DMS153 treated with DMSO at 0.1 percent for 48 hours (cell line): ENCODE measurements around the gene UFD1.

Experiments
- DNase-seq: peaks from one replicate; lab custom pipeline; 2025; ENCODE audit not compliant: unreplicated experiment; lab: John Stamatoyannopoulos, UW

The UFD1 gene

GRCh38 chr22:19516378-19517170 lies 37.6 kb upstream of the UFD1 start:
- no peak for DNase-seq

GRCh38 chr22:19515654-19516377 lies 36.8 kb upstream of the UFD1 start:
- DNase-seq, result no peak

DNA sequence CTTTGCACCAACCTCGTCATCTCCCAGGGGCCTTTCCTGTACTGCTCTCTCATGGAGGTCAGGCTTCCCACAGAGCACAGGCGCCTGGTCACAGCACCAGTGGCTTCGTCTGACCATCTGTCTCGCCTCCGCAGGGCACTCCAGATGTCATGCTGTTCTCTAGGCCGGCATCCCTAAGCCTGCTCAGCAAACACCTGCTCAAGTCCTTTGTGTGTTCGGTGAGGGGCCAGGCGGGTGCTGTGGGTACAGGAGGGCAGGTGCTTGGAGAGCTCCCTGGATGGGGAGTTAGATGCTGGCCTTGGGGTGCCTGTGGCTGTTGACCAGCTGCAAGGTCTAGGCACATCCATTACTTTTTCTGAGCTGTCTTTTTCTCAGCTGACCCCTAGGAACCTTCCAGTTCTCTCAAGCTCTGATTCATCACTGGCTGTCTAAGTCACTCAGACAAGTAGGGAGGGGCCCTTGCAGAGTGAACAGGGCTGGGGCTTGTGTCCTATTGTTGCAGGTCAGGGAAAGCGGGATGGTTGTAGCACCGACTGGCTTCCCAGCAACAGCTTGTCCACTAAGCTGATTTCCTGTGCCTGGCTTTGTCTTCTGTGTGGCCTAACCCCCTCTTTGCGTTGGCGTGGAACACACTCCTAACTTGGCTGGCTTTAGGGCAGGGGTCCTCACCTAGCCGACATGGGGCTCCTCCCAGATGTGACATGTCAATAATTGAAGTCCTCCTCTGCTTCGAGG lies 36.0 kb upstream of the UFD1 start:
- DNase-seq, result peak; percentile 25

DNA sequence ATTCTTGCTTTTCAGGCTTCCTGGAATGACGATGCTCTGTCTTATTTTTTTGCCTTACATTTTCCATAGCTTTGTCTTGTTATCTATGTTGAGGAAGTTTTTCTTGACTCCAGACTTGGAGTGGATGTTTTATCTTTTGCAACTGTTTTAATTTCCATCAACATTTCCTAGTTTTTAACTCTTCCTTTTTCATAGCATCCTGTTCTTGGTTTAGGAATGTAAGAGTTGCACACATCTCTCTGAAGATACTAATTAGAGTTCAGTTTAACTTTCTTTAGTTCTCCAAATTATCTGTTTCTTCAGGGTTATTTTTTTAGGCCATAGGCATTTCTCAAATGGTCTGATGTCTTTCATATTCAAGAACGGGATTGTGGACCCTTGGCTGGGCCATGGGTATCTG lies 34.8 kb upstream of the UFD1 start:
- no peak for DNase-seq

DNA sequence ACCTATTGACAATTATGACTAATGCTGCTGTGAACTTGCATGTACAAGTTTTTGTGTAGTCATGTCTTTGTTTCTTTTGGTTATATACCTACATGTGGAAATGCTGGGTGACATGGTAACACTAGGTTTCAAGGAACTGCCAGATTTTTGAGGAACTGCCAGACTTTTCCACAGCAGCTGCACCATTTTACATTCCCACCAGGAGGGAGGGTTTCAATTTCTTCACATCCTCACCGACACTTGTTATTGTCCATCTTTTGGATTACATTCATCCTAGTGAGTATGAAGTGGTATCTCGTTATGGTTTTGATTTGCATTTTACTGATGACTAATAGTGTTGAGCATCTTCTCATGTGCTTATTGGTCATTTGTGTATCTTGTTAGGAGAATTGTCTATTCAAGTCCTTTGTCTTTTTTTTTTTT lies 31.9 kb upstream of the UFD1 start:
- no peak for DNase-seq

- no peak for DNase-seq
Measured at GRCh38 chr22:19509923-19510322, 30.9 kb upstream of the UFD1 start.

GRCh38 chr22:19509191-19509590 lies 30.2 kb upstream of the UFD1 start:
- DNase-seq, result no peak

DNA sequence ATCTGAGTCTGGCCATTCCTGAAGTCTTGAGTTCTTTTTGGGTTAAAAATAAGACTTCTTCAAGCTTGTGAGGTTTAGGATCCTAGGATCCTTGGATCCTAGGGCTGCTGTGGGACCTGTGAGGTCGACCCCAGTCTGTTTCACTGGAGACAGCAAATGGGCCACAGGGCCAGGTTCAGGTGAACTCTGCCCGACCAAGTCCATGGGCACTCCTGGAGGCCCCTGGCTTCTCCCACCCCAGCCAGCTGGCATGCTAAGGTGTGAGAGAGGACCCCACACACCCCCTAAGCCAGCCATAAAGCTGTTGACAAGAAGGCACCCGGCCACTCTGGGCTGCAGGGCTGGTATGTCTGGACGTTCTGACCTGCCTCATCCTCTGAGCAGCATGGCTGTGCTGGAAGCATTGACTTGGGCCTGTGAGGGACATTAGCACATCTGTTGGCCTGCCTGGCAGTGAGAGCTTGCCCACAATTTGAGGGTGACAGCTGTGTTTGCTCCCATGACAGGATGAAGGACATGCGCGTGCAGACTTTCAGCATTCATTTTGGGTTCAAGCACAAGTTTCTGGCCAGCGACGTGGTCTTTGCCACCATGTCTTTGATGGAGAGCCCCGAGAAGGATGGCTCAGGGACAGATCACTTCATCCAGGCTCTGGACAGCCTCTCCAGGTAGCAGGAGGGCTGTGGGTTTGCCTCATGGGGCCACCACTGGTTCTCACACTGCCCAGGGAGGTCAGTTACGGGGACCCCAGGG lies 29.2 kb upstream of the UFD1 start:
- no peak for DNase-seq

- no peak for DNase-seq
Measured at GRCh38 chr22:19507534-19507861, 28.5 kb upstream of the UFD1 start.

GRCh38 chr22:19506212-19506611 lies 27.2 kb upstream of the UFD1 start:
- no peak for DNase-seq

GRCh38 chr22:19505735-19506126 lies 26.7 kb upstream of the UFD1 start:
- no peak for DNase-seq

- DNase-seq, result no peak
Measured at GRCh38 chr22:19504900-19505734, 26.1 kb upstream of the UFD1 start.

DNA sequence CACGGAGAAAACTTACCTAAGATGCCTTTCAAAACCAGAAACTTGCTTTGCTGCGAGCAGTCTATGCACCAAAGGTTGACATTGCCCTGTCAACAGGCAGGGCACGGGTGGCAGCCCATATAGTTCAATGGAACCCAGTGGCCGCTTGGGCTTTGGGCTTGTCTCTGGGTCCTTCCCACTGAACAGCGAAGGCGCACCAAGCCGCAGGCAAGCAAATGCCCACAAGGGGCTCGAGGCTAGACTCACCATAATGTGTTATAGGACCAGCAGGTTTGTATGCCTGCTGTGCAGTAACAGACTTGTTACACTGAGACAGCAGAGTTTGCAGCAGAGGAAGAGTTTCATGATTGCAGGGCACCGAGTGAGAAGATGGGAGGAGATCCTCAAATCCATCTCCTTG lies 24.9 kb upstream of the UFD1 start:
- DNase-seq, result no peak

GRCh38 chr22:19503367-19503766 lies 24.4 kb upstream of the UFD1 start:
- no peak for DNase-seq

DNA sequence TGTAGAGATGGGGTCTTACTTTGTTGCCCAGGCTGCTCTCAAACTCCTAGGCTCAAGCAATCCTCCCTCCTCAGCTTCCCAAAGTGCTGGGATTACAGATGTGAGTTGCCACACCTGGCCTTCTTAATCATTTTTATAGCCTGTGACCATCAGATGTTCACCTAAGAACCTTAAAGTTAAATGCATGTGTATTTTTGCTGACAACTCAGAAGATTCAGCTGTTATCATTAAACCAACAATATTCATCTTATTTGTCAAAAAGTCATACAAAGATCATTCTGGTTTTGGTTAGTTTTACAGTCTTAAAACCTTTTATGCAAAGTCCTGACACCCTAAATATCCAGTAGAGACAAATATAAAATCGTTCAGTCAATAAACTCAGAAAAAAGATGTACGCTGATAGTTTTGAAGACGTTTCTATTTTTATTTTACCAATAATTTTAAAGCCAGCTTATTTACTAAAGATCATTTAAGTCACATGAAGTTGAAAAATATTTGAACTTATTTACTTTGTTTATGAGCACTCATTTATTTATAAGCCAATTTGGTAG lies 23.0 kb upstream of the UFD1 start:
- DNase-seq, result no peak

- DNase-seq, result no peak
Measured at GRCh38 chr22:19499880-19500242, 20.9 kb upstream of the UFD1 start.

DNA sequence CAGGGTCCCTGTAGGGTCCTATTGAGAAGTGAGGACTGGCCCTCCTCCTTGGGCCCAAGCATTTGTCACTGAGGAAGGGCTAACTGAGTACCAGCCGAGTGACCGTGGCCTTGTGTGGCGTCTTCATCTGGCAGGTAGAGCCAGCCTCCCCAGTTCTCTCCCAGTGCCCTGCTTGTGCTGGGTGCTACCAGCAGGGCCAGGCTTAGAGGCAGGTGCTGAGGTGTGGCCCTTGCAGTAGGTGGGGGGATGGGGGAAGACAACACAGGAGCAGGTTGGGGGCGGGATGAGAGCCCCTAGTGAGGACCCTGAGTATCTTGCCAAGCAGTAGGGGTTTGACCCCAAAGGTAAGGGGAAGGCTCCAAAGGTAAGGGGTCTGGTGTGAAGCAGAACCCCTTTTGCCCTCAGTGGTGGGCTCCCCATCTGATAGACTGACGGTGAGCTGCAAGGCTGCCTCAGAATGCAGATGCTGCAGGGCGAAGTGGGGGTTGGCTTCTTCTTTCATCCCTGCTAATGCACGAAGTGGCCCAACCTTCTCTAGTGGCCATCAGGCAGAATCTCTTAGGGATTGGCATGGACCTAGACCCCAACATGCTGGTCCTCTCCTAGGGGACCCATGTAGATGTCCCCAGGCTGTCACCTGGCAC lies 20.4 kb upstream of the UFD1 start:
- no peak for DNase-seq

- DNase-seq, result no peak
Measured at GRCh38 chr22:19498866-19499190, 19.8 kb upstream of the UFD1 start.

DNA sequence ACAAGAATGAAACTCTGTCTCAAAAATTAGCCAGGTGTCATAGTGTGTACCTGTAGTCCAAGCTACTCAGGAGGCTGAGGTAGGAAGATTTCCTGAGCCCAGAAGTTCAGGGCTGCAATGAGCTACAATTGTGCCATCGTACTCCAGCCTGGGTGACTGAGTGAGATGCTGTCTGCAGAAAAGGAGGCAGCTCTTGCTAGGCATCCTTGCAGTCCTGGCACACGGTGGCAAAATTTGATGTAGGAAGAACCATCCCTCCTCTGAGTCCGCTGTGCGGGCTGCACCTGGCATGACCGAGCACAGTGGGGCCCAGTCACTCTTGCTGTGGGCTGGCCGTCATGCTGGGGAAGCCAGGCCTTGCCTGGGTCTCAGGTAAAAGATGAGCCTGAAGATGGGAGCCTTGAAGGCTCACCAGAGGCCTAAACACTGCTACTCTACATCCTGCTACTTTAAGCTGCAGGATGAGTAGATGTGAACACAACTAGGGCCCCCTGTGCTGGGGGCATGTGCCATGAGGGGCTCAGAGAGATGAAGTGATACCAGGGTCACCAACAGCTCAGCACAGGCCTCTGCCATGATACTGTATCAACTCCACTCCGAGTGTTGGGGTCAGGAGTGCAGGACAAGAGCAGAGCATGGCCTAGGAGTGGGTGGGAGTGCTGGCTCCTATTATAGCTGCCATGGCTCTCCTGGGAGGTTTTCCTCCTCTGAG lies 19.3 kb upstream of the UFD1 start:
- DNase-seq, result no peak
